ENCODE measurements around the gene SAV1. TPM values are rescaled to one million over a fixed set of nuclear protein-coding genes. Genes with fewer than 3 reads are reported as not detected.

Gene SAV1
- total and polyA plus RNA-seq, 2 donors (not counting 1 experiment from before 2014, with no cell fraction given), result 22.4 to 36.1 TPM

DNA sequence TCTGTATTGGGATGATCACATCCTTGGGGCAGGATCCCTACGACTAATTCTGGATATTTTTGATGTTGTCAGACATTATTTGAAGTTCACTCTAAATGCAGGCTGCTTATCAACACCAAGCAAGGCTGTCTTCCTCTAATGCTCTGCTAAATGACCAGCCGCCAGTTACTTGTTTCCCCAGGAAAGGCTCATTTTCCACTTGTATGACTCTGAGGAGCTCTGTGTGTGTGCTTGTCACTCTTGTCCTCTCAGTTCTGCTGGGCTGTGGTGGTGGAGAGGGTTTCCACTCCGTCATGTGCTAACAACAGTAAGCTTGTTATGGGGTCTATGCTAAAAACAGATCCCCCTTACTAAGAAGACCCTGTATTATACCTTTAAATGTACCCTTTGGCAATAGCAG, 66.1 kb downstream of the SAV1 start:
- H3K9me3 Mint-ChIP-seq (ENCODE audit: insufficient read depth), result no peaks in the 10 kb centered on the region
- H3K4me1 Mint-ChIP-seq, result no peaks in the 10 kb centered on the region
- no peak overlapping the region for H3K4me3 ChIP-seq (ENCODE audit: control extremely low read depth in 1 of 5, extremely low read depth in 1 of 5, insufficient read depth in 1 of 5, low read depth in 2 of 5, low read length in 4 of 5)
- H3K27me3 ChIP-seq (replicated peaks in 1 of 4; ENCODE audit: control extremely low read depth in 1 of 4, control insufficient read depth in 3 of 4, insufficient read depth in 4 of 4, low read length in 3 of 4), result no peaks in the 10 kb centered on the region
- no peak overlapping the region for H2AFZ ChIP-seq (ENCODE audit: insufficient read depth, low read depth, low read length, poor library complexity, severe bottlenecking)
- no peaks in the 10 kb centered on the region for H3K79me2 ChIP-seq (ENCODE audit: control insufficient read depth, insufficient read depth, low read length)
- no peak overlapping the region for H3K9ac ChIP-seq (ENCODE audit: low read length)
- POLR2A ChIA-PET, result no interaction called here
- no peak overlapping the region for H3K4me3 Mint-ChIP-seq
- TF ChIP-seq, protein P1, sequence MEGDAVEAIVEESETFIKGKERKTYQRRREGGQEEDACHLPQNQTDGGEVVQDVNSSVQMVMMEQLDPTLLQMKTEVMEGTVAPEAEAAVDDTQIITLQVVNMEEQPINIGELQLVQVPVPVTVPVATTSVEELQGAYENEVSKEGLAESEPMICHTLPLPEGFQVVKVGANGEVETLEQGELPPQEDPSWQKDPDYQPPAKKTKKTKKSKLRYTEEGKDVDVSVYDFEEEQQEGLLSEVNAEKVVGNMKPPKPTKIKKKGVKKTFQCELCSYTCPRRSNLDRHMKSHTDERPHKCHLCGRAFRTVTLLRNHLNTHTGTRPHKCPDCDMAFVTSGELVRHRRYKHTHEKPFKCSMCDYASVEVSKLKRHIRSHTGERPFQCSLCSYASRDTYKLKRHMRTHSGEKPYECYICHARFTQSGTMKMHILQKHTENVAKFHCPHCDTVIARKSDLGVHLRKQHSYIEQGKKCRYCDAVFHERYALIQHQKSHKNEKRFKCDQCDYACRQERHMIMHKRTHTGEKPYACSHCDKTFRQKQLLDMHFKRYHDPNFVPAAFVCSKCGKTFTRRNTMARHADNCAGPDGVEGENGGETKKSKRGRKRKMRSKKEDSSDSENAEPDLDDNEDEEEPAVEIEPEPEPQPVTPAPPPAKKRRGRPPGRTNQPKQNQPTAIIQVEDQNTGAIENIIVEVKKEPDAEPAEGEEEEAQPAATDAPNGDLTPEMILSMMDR (IDR thresholded peaks at IDR 0.05), result no peak
- no peak for TF ChIP-seq EZH2 (IDR thresholded peaks at IDR 0.05; ENCODE audit: borderline replicate concordance, insufficient read depth, low read depth, low read length, poor library complexity, severe bottlenecking)
- intact Hi-C loops (cut with micrococcal nuclease), result no loop called here
- no peak overlapping the region for H3K27ac Mint-ChIP-seq
- H3K4me2 ChIP-seq (replicated peaks; ENCODE audit: low read depth, low read length, poor library complexity, severe bottlenecking), result no peak overlapping the region
- no peaks in the 10 kb centered on the region for H3K36me3 ChIP-seq (replicated peaks in 1 of 2; ENCODE audit: control extremely low read depth in 1 of 2, control insufficient read depth in 1 of 2, extremely low read depth in 1 of 2, insufficient read depth in 2 of 2, low read length in 1 of 2)
- DNase-seq (no peak), ATAC-seq (ENCODE audit: low read depth) (no peak)
- H3K27ac ChIP-seq (ENCODE audit: low read length in 2 of 2), result no peak overlapping the region
- no peaks in the 10 kb centered on the region for H3K27me3 Mint-ChIP-seq
- WGBS (ENCODE audit: insufficient coverage), result no CpG with 5 or more reads among the region's 3 CpGs
- no peaks in the 10 kb centered on the region for H4K20me1 ChIP-seq (ENCODE audit: control insufficient read depth, insufficient read depth, low read length, poor library complexity, severe bottlenecking)
- no peaks in the 10 kb centered on the region for H3K9me3 ChIP-seq (ENCODE audit: control extremely low read depth in 1 of 3, control insufficient read depth in 2 of 3, insufficient read depth in 1 of 3, low read length in 2 of 3)
- CTCF ChIA-PET, result interaction anchor here (0.9 to 6.6 kb wide), 9 partner anchors 14 to 257 kb away, joined by 3 to 55 read pairs (median 7); no protein-coding TSS in a partner anchor
- H3K4me1 ChIP-seq (ENCODE audit: control insufficient read depth in 2 of 2, insufficient read depth in 2 of 2, low read length in 2 of 2), result no peaks in the 10 kb centered on the region

DNA sequence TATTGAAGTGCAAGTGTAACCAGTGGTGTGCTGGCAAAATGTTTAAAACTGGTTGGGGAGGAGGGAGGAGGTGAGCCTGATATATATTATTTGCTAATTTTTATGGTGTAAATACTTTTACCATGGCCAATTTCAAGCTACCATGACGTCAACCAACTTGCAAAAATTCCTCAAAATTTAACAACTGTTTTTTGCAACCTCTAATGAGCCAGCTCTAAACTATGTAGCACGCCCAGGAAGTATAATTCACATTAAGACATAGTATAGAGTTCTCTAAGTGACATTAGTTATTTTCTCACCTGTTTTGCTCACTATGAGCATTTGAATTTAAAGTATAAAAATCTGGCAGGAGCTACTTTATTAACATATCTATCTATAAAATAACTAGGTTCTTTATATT, 66.7 kb downstream of the SAV1 start:
- Histone ChIP-seq H3K36me3 (replicated peaks in 1 of 2; ENCODE audit: control extremely low read depth in 1 of 2, control insufficient read depth in 1 of 2, extremely low read depth in 1 of 2, insufficient read depth in 2 of 2, low read length in 1 of 2) (no peaks in the 10 kb centered on the region), H3K4me1 (ENCODE audit: control insufficient read depth in 2 of 2, insufficient read depth in 2 of 2, low read length in 2 of 2) (no peaks in the 10 kb centered on the region), H2AFZ (ENCODE audit: insufficient read depth, low read depth, low read length, poor library complexity, severe bottlenecking) (no peak overlapping the region), H3K9me3 (ENCODE audit: control extremely low read depth in 1 of 3, control insufficient read depth in 2 of 3, insufficient read depth in 1 of 3, low read length in 2 of 3) (no peaks in the 10 kb centered on the region), H4K20me1 (ENCODE audit: control insufficient read depth, insufficient read depth, low read length, poor library complexity, severe bottlenecking) (no peaks in the 10 kb centered on the region), H3K9ac (ENCODE audit: low read length) (no peak overlapping the region), H3K27ac (ENCODE audit: low read length in 2 of 2) (no peak overlapping the region), H3K4me3 (ENCODE audit: control extremely low read depth in 1 of 5, extremely low read depth in 1 of 5, insufficient read depth in 1 of 5, low read depth in 2 of 5, low read length in 4 of 5) (no peak overlapping the region), H3K27me3 (replicated peaks in 1 of 4; ENCODE audit: control extremely low read depth in 1 of 4, control insufficient read depth in 3 of 4, insufficient read depth in 4 of 4, low read length in 3 of 4) (no peaks in the 10 kb centered on the region), H3K79me2 (ENCODE audit: control insufficient read depth, insufficient read depth, low read length) (no peaks in the 10 kb centered on the region), H3K4me2 (replicated peaks; ENCODE audit: low read depth, low read length, poor library complexity, severe bottlenecking) (no peak overlapping the region)
- Mint-ChIP-seq H3K4me1 (no peaks in the 10 kb centered on the region), H3K9me3 (ENCODE audit: insufficient read depth) (no peaks in the 10 kb centered on the region), H3K4me3 (no peak overlapping the region), H3K27me3 (no peaks in the 10 kb centered on the region), H3K27ac (no peak overlapping the region)
- ChIA-PET POLR2A (no interaction called here), CTCF (interaction anchor here (0.6 to 6.6 kb wide), 15 partner anchors 9 to 266 kb away, joined by 3 to 55 read pairs (median 4); no protein-coding TSS in a partner anchor)
- intact Hi-C loops (cut with micrococcal nuclease), result no loop called here
- TF ChIP-seq, protein P1 (IDR thresholded peaks at IDR 0.05), result no peak
- TF ChIP-seq EZH2 (IDR thresholded peaks at IDR 0.05; ENCODE audit: borderline replicate concordance, insufficient read depth, low read depth, low read length, poor library complexity, severe bottlenecking), result no peak
- no peak for ATAC-seq (ENCODE audit: low read depth)
- WGBS (ENCODE audit: insufficient coverage), result no CpG with 5 or more reads among the region's 2 CpGs
- DNase-seq, result no peak
